Activated T-cell treated with anti-CD3 and anti-CD28 coated beads, Interleukin-2, amount 50 U/mL, for 48 hours (primary cell): ENCODE results near the gene PTPN23.

Experiments used
- DNase-seq, 2 experiments: peaks; one replicate each; pipeline ENCODE4 v3.0.0-alpha.2; 2020

The PTPN23 gene

DNA sequence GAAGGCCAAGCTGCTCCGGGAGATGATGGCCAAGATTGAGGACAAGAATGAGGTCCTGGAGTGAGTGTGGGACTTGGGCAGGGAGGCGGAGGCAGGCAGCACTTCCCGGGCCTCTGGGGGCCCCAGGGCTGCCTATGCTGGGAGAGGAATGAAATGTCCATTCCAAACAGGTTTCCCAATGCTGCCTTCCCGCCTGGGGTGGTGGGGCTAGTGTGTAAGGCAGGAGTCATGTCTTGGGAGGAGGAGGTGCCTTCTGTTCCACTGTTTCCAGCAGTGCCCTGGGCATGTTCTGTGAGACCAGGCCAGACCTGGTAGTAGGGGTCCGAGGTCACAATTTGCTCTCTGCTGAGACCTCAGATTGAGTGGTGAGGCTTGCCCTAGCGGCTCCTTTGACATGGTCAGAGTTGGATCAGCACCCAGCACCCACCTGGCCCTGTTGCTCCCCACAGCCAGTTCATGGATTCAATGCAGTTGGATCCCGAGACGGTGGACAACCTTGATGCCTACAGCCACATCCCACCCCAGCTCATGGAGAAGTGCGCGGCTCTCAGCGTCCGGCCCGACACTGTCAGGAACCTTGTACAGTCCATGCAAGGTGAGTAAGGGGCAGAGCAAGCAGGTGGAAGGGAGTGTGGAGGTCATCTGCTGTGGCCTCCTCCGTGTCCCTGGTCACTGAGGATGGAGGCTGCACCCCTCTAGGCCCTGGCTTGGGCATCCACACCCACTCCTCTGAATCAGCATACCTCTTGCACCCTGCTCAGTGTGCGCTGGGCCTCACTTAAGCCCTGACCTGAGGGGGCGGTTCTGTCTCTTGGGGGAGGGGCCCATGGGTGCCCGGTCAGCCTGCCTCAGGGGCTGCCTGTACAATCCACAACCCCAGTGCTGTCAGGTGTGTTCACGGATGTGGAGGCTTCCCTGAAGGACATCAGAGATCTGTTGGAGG is 27.3 kb downstream of the PTPN23 start:
- no peak for DNase-seq

DNA sequence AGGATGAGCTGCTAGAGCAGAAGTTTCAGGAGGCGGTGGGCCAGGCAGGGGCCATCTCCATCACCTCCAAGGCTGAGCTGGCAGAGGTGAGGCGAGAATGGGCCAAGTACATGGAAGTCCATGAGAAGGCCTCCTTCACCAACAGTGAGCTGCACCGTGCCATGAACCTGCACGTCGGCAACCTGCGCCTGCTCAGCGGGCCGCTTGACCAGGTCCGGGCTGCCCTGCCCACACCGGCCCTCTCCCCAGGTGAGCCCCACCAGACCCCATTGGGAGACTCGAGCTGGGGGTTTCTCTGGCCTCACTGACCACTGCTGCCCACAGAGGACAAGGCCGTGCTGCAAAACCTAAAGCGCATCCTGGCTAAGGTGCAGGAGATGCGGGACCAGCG is 28.0 kb downstream of the PTPN23 start:
- DNase-seq, result no peak

DNA sequence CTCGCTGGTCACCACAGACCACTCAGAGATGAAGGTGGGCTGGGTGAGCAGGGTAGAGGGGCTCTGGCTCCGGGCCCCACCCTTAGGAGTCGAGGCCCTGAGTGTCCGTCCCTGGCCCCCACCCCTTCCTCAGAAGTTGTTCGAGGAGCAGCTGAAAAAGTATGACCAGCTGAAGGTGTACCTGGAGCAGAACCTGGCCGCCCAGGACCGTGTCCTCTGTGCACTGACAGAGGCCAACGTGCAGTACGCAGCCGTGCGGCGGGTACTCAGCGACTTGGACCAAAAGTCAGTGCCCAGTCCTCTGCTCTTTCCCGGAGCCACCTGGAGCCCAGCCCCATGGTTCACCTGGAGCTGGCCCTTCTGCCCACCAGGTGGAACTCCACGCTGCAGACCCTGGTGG is 28.5 kb downstream of the PTPN23 start:
- no peak for DNase-seq

DNA sequence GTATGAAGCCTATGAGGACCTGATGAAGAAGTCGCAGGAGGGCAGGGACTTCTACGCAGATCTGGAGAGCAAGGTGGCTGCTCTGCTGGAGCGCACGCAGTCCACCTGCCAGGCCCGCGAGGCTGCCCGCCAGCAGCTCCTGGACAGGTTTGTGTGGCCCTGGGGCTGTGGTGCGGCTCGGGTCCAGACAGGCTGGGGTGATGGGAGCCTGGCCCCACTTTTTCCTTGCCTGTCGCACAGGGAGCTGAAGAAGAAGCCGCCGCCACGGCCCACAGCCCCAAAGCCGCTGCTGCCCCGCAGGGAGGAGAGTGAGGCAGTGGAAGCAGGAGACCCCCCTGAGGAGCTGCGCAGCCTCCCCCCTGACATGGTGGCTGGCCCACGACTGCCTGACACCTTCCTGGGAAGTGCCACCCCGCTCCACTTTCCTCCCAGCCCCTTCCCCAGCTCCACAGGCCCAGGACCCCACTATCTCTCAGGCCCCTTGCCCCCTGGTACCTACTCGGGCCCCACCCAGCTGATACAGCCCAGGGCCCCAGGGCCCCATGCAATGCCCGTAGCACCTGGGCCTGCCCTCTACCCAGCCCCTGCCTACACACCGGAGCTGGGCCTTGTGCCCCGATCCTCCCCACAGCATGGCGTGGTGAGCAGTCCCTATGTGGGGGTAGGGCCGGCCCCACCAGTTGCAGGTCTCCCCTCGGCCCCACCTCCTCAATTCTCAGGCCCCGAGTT is 29.0 kb downstream of the PTPN23 start:
- no peak for DNase-seq

DNA sequence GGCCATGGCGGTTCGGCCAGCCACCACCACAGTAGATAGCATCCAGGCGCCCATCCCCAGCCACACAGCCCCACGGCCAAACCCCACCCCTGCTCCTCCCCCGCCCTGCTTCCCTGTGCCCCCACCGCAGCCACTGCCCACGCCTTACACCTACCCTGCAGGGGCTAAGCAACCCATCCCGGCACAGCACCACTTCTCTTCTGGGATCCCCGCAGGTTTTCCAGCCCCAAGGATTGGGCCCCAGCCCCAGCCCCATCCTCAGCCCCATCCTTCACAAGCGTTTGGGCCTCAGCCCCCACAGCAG is 29.5 kb downstream of the PTPN23 start:
- no peak for DNase-seq

DNA sequence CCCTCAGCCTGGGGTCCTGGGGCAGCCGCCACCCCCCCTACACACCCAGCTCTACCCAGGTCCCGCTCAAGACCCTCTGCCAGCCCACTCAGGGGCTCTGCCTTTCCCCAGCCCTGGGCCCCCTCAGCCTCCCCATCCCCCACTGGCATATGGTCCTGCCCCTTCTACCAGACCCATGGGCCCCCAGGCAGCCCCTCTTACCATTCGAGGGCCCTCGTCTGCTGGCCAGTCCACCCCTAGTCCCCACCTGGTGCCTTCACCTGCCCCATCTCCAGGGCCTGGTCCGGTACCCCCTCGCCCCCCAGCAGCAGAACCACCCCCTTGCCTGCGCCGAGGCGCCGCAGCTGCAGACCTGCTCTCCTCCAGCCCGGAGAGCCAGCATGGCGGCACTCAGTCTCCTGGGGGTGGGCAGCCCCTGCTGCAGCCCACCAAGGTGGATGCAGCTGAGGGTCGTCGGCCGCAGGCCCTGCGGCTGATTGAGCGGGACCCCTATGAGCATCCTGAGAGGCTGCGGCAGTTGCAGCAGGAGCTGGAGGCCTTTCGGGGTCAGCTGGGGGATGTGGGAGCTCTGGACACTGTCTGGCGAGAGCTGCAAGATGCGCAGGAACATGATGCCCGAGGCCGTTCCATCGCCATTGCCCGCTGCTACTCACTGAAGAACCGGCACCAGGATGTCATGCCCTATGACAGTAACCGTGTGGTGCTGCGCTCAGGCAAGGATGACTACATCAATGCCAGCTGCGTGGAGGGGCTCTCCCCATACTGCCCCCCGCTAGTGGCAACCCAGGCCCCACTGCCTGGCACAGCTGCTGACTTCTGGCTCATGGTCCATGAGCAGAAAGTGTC is 30.2 kb downstream of the PTPN23 start:
- DNase-seq, result no peak

DNA sequence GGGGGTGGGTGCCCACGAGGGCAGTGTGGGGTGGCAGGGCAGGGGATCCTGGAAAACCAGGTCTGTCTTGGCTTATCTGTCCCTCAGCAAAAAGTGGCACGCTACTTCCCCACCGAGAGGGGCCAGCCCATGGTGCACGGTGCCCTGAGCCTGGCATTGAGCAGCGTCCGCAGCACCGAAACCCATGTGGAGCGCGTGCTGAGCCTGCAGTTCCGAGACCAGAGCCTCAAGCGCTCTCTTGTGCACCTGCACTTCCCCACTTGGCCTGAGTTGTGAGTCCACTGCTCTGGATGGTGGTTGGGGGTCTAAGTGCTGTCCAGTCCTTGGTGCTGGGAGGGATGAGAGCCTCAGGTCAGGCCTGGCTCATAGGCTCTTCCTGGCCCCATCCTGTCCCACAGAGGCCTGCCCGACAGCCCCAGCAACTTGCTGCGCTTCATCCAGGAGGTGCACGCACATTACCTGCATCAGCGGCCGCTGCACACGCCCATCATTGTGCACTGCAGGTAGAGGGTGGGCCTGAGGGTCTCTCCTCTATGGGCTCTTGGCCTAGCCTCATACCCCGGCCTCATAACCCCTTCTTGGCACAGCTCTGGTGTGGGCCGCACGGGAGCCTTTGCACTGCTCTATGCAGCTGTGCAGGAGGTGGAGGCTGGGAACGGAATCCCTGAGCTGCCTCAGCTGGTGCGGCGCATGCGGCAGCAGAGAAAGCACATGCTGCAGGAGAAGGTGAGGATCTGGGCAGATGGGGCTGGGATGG is 31.1 kb downstream of the PTPN23 start:
- no peak for DNase-seq

DNA sequence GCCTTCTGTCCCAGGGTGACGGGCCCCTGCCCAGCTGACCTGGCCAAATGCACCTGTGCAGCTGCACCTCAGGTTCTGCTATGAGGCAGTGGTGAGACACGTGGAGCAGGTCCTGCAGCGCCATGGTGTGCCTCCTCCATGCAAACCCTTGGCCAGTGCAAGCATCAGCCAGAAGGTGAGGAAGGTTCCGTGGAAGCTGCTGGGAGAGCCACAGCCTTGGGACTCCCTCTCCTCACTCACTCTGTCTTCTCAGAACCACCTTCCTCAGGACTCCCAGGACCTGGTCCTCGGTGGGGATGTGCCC is 31.6 kb downstream of the PTPN23 start:
- DNase-seq, result no peak

DNA sequence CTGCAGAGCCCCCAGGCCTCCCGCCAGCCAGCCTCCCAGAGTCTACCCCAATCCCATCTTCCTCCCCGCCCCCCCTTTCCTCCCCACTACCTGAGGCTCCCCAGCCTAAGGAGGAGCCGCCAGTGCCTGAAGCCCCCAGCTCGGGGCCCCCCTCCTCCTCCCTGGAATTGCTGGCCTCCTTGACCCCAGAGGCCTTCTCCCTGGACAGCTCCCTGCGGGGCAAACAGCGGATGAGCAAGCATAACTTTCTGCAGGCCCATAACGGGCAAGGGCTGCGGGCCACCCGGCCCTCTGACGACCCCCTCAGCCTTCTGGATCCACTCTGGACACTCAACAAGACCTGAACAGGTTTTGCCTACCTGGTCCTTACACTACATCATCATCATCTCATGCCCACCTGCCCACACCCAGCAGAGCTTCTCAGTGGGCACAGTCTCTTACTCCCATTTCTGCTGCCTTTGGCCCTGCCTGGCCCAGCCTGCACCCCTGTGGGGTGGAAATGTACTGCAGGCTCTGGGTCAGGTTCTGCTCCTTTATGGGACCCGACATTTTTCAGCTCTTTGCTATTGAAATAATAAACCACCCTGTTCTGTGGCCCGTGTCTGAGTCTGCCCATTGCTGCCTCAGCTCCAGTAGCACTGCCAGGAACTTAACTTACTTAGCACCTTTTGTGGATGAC is 32.2 kb downstream of the PTPN23 start:
- DNase-seq, result no peak

DNA sequence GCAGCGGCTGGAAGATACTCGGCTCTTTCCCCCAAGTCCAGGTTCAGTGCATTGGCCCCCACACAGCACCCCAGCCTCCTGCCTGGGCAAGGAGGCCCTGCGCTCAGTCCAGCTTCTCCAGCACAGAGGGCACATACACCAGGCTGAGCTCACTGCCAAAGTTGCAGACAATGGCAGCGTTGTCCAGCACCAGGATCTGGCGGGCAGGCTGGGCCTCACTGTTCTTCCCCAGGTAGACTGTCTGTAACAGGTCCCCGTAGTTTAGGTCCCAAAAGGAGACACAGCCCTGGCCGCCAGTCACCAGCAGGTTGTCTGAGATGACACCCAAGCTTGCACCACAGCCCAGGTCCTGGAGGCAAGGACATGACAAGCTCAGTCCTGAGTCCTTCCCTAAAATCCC is 32.9 kb downstream of the PTPN23 start:
- no peak for DNase-seq

DNA sequence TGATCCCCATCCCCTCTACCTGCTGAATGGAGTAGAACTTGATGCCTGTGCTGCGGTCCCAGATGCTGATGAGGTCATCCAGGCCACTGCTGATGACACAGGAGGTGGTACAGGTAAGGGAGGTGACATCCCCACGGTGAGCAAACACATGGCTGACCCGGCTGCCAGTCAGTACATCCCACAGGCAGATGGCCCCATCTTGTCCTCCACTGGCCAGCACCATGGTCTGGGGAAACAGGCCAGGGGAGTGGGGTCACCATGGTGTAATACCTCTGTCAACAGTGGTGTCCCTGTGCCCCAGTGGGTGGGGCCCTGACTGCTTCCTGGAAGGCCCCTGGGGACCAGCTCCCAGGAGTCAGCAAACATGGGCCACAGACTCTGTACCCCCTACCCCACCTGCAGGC is 33.3 kb downstream of the PTPN23 start:
- DNase-seq, result no peak

DNA sequence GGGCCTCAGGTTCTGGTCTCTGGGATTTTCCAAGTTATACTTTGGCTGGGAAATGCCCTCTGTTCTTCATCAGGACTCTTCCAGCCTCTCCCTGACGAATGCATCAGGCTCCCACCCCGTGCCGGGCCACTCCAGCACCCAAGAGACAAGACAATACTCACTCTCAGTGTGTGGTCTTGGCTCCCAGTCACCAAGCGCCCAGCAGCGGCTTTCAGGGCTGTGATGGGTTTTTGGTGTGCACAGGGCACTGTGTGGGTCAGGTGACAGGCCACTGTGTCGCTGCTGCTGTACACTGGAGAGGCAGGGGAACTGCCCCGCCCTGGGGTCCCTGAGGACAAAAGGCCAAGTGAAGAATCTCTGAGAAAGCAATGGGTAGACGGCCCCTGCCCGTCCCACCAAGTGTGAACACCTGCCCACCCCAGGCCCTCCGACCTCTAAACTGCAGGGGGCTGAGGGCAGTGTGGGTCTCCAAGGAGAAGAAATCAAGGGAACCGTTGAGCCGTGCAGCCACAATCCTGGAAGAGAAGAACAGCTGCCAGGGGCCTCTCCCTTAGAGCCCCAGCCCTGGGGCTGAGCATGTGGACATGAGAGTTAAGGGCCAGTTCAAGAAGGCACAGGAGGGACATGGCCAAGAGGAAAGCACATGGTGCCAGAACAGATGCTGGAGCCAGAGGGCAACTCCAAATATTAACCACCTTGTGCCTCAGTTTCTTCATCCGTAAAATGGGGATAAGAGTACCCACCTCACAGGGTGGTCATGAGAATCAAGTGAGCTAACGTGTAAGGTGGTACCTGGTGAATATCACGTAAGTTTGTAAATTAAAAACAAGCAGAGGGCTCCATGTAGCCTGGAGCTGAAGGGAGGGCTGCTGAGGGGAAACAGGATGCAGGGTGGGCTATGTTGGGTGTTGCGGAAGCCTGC is 34.1 kb downstream of the PTPN23 start:
- no peak for DNase-seq

DNA sequence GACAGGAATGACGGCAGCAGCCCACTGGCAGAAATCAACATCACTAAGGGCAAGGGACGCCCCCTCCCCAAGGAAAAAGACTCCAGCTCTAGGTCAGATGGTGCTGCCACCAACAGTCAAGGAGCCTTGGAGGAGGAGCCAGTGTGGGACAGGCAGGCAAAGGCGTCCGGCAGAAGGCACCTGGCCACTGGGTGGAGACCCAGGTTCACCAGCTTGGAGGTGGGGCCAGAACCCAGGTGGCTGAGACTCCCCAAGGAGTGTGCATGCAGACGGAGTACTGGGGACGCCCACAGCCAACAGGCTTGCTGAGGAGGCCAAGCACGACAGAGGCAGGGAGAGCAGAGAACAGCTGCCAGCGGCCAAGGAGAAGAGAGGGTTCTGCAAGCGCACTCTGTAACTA is 35.2 kb downstream of the PTPN23 start:
- DNase-seq, result peak in 1 of 2 experiments; percentile 22

DNA sequence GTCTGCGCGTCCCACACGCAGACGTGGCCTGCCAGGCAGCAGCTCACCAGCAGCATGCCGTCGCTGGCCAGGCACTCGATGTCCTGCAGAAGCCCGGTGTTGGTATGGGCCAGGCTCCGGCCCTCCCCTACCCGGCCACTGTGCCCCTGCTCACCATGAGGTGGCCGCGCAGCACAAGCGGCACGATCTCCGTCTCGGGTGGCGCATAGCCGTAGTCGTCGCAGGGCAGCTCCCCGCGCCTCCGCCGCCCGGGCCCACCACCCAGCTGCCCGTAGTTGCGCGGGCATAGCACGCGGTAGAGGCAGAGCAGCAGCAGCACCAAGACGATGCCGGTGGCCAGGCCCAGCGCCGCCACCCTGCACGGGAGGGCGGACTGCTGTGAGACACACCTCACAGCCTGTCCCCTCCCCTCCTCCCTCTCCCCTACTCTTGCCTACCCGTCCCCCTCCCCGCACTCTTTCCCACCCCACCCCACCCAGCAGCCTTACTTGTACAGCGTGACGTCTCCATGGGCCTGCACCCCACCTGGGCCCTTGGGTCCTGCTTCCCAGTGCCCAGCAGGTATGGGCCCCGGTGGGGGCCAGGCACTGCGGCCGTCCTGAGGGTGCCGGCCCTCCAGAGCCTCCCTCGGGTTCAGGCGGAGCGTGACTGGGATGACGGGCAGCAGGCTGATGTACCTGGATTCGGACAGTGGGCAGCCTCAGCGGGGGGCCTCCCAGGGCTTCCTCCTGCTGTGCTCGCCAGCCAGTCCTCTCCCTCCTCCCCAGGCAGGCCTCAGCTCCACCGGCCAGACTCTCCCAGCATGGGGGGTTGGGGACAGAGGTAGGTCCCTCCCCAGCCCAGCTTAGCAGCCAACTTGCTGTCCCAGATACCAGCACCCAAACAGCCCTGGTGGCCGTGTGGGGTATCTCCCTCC is 37.6 kb downstream of the PTPN23 start:
- no peak for DNase-seq

DNA sequence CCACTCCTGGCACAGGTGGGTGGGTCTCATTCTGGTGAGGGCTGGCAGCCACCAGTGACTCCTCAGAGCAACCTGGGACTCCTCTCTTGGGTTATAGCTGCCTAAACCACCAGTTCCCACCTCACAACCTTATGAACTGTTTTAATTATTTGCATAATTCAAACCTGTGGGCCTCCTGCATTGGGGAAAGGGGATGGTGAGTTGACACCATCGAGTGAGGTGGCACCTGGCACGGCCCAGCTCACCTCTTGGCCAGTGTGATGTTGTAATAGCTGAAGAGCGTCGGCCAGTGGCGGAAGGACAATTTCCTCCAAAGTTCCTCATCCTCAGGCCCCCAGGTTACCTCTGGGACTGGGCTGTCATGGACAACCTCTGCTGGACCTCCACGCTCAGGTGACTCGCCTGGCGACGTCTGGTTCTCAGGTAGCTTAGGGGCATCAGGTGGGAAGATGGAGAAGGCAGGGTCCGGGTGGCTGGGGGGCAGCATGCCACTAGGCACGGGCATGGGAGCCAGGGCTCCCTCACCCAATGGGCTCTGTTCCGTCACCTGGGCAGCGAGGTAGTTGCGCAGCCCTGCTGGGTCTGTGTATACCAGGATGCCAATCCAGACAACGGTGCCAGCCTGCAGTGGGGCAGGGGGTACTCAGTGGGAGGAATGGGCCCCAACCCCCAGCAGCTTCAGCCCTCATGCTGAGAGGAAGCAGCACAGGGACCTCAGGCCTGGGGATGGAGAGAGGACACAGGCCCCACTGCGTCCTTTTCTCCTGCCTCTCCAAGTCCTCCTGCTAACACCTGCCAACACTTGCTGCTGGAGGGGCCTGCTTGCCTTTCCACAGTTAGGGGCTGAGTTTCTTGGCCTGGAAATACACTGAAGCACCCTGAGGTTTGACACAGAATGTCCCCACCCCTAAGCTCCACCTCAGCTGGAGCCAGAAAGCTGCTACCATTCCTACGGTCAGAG is 38.5 kb downstream of the PTPN23 start:
- DNase-seq, result no peak

DNA sequence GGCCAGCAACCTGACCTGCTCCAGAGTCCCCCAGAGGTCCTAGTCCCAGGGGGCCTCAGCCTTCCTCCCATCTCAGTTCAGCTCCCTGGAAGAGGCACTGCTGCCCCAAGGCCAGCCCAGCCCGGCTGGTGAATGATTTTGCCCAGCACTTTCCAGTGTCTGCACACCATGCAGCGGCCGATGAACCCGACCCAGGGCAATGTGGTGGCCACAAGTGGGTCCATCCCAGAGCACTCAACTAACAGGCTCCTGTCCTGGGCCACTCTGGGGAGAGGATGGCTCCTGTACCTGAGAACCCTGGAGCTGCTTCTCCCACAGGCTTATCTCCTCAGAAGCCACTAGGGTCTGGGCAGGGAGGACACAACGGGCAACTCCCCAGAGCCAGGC is 39.2 kb downstream of the PTPN23 start:
- DNase-seq, result no peak

DNA sequence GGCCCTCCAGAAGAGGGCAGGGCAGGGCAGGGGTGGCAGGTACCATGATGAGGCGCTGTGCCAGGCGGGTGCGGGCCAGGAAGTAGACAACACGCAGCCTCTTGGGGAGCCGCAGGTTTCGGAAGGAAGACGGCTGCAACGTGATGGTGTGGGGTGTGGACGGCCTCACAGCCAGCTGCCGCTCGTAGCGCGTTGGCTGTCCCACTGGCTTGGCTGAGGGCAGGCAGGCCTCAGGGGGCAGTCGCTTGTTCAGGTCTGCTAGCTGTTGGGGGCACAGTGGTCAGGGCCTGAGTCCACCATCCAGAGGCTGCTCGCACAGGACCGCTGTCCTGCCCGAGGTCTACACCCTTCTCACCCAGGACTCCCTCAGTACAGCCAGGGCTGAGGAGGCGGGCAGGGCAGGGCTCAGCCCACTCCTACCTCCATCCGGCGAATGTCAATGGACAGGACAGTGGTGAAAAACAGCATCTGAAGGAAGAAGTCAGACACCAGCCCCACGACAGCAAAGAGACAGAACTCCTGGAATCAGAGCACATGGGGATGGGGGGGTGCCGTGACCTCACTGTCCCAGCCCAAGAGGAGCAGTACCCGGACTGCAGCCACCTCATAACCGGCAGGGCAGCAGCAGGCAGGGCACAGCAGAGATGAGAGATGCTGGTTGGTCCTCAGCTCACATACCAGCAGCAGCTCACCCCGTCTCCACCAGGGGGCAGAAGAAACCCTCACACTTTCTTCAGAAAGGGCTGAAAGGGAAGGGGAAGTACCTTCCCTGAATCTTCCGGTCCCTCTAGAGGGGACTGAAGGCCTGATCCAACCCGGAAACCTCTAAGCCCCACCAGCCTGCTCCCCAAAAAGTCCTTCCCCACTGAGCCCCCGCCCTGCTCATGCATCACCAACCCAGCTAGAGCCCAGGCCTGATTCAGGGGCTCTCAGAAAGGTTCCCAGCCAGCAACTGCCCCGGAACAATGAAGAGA is 40.0 kb downstream of the PTPN23 start:
- peak; percentile 95 to 97 for DNase-seq
